SK-N-SH treated with all-trans-retinoic acid at 6 μM for 48 hours (cell line): ENCODE measurements around the gene CSNK1A1L.

Experiments
- ARNTL ChIP-seq: fragments of 450-650 bp; formaldehyde crosslinking; IDR thresholded peaks from 2 replicates; pipeline ENCODE4 v1.5.0; 2020; ENCODE audit warnings: low read depth, mild to moderate bottlenecking, moderate library complexity, borderline replicate concordance
- CSDC2 ChIP-seq: fragments of 250-450 bp; sonication (Bioruptor Pico); IDR thresholded peaks from 2 replicates; pipeline ENCODE4 v1.5.0; 2020; ENCODE audit warnings: mild to moderate bottlenecking, moderate library complexity
- ESRRG ChIP-seq: fragments of 250-450 bp; sonication (Bioruptor Pico); IDR thresholded peaks from 2 replicates; pipeline ENCODE4 v1.6.1; 2021; ENCODE audit warnings: mild to moderate bottlenecking
- OSR1 ChIP-seq: fragments of 250-450 bp; sonication (Bioruptor Pico); IDR thresholded peaks from 2 replicates; pipeline ENCODE4 v1.8.0; 2022; ENCODE audit warnings: moderate library complexity, mild to moderate bottlenecking, inconsistent platforms
- RARB ChIP-seq: fragments of 250-450 bp; sonication (Bioruptor Pico); IDR thresholded peaks from 2 replicates; pipeline ENCODE4 v1.8.0; 2021; ENCODE audit warnings: mild to moderate bottlenecking, moderate library complexity
- SNAI2 ChIP-seq: fragments of 250-450 bp; sonication (Bioruptor Pico); IDR thresholded peaks from 2 replicates; pipeline ENCODE4 v1.5.0; 2020; ENCODE audit warnings: mild to moderate bottlenecking, moderate library complexity
- TCF4 ChIP-seq: fragments of 250-450 bp; sonication (Bioruptor Pico); IDR thresholded peaks from 2 replicates; pipeline ENCODE4 v1.8.0; 2021; ENCODE audit warnings: mild to moderate bottlenecking, moderate library complexity, borderline replicate concordance
- TOX ChIP-seq: fragments of 250-450 bp; sonication (Bioruptor Pico); IDR thresholded peaks from 2 replicates; pipeline ENCODE4 v1.8.0; 2021; ENCODE audit warnings: mild to moderate bottlenecking, moderate library complexity, borderline replicate concordance
- ZNF8 ChIP-seq: fragments of 450-650 bp; formaldehyde crosslinking; IDR thresholded peaks from 2 replicates; pipeline ENCODE4 v1.5.0; 2020; ENCODE audit warnings: mild to moderate bottlenecking, moderate library complexity
- TF ChIP-seq, protein P1 (sequence below): fragments of 250-450 bp; sonication (Bioruptor Pico); IDR thresholded peaks from 2 replicates; pipeline ENCODE4 v1.8.0; 2020; ENCODE audit warnings: mild to moderate bottlenecking, moderate library complexity, borderline replicate concordance
- TF ChIP-seq, protein P2 (sequence below): fragments of 250-450 bp; sonication (Bioruptor Pico); IDR thresholded peaks from 2 replicates; pipeline ENCODE4 v1.5.1; 2020; ENCODE audit warnings: low read depth, mild to moderate bottlenecking, moderate library complexity

DNA sequence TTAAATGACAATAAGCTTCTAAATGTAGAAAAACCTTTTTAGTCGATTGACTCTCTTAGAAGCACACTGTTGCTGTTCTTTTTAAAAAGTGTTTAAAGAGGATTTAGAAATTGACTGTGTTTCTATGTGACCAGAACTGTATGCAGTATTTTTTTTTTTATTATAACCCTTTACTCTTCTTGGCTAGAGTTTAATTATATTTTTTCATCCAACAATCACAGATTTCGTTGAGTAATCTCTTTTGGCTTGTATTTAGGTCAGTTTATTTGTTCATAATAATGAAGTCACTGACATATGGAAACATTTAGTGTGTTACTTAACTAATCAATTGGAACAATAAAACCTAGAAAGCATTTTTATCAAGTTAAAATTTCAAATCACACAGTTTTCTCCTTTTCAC is 19.9 kb downstream of the CSNK1A1L start:
- TF ChIP-seq ZNF8 (CRISPR knock-in tag) = no peak
- TF ChIP-seq, protein P1, sequence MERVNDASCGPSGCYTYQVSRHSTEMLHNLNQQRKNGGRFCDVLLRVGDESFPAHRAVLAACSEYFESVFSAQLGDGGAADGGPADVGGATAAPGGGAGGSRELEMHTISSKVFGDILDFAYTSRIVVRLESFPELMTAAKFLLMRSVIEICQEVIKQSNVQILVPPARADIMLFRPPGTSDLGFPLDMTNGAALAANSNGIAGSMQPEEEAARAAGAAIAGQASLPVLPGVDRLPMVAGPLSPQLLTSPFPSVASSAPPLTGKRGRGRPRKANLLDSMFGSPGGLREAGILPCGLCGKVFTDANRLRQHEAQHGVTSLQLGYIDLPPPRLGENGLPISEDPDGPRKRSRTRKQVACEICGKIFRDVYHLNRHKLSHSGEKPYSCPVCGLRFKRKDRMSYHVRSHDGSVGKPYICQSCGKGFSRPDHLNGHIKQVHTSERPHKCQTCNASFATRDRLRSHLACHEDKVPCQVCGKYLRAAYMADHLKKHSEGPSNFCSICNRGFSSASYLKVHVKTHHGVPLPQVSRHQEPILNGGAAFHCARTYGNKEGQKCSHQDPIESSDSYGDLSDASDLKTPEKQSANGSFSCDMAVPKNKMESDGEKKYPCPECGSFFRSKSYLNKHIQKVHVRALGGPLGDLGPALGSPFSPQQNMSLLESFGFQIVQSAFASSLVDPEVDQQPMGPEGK (CRISPR knock-in tag) = no peak
- no peak for TF ChIP-seq TCF4 (CRISPR knock-in tag)
- no peak for TF ChIP-seq RARB
- TF ChIP-seq TOX (CRISPR knock-in tag) = no peak
- TF ChIP-seq ESRRG (CRISPR knock-in tag) = no peak
- TF ChIP-seq CSDC2 (CRISPR knock-in tag) = no peak
- no peak for TF ChIP-seq SNAI2 (CRISPR knock-in tag)
- no peak for TF ChIP-seq ARNTL (CRISPR knock-in tag)
- TF ChIP-seq, protein P2, sequence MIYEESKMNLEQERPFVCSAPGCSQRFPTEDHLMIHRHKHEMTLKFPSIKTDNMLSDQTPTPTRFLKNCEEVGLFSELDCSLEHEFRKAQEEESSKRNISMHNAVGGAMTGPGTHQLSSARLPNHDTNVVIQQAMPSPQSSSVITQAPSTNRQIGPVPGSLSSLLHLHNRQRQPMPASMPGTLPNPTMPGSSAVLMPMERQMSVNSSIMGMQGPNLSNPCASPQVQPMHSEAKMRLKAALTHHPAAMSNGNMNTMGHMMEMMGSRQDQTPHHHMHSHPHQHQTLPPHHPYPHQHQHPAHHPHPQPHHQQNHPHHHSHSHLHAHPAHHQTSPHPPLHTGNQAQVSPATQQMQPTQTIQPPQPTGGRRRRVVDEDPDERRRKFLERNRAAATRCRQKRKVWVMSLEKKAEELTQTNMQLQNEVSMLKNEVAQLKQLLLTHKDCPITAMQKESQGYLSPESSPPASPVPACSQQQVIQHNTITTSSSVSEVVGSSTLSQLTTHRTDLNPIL (CRISPR knock-in tag) = no peak
- TF ChIP-seq OSR1 (CRISPR knock-in tag) = no peak
